Measurements from ENCODE around the gene GOLGA6L10.

GRCh38 chr15:82292271-82292670 is 57.0 kb downstream of the GOLGA6L10 start:
- TF ChIP-seq CTCF (IDR thresholded peaks at IDR 0.05) (no peak), POLR2A (IDR thresholded peaks at IDR 0.05) (no peak), POLR2AphosphoS5 (IDR thresholded peaks at IDR 0.05; ENCODE audit: insufficient read depth in 1 of 2, low read depth in 1 of 2) (no peak)

Data from vagina (tissue), 2 donors.